B cell (primary cell): ENCODE data around the gene ADGRE1. TPM values are rescaled to one million over a fixed set of nuclear protein-coding genes. Genes with fewer than 3 reads are reported as not detected.

Experiments
- ATAC-seq: fragments of 200-7000 bp; cut with Tn5 transposase; one replicate; pipeline ENCODE4 v1.10.0; 2021; ENCODE audit warnings: low read depth, mild to moderate bottlenecking, moderate number of reproducible peaks, moderate library complexity
- CTCF ChIA-PET: fragments of 350-600 bp; sonication (Branson Sonifier 250); formaldehyde crosslinking; loops from one replicate; lab custom pipeline; 2021; ENCODE audit warnings: antibody characterized with exemption, inconsistent platforms; lab: Charles Lee
- POLR2A ChIA-PET: fragments of 350-600 bp; sonication (Branson Sonifier 250); formaldehyde crosslinking; loops from one replicate; lab custom pipeline; 2021; ENCODE audit warnings: antibody characterized with exemption; lab: Charles Lee
- DNase-seq: peaks from one replicate; pipeline ENCODE4 v3.0.0; 2013
- H2AFZ ChIP-seq: 2 replicates; pipeline ENCODE4 v1.6.1; 2012; ENCODE audit warnings: mild to moderate bottlenecking, low read depth, low read length; ENCODE audit not compliant: insufficient read depth, poor library complexity, severe bottlenecking
- H3K27ac ChIP-seq, 2 donors: 1 replicate in 1 of 2; 2 replicates in 1 of 2; pipeline ENCODE4 v1.5.1; 2012 to 2013; ENCODE audit warnings: low read length in 2 of 2, mild to moderate bottlenecking in 2 of 2, moderate library complexity in 1 of 2
- H3K27me3 ChIP-seq, 4 experiments: fragments of 200-600 bp in 1 of 4; sonication (generic) in 1 of 4; replicated peaks in 1 of 4; 1 replicate in 2 of 4; 2 replicates in 2 of 4; pipeline versions ENCODE4 v1.6.1 to v1.7.0; 2013 to 2016; ENCODE audit warnings: low read length in 3 of 4, mild to moderate bottlenecking in 2 of 4, mixed read lengths in 1 of 4, moderate library complexity in 1 of 4; ENCODE audit not compliant: insufficient read depth in 4 of 4, control insufficient read depth in 3 of 4; ENCODE audit errors: control extremely low read depth in 1 of 4
- H3K36me3 ChIP-seq, 2 experiments: replicated peaks in 1 of 2; 1 replicate in 1 of 2; 2 replicates in 1 of 2; pipeline versions ENCODE4 v1.6.1 to v1.7.1; 2013; ENCODE audit warnings: low read length in 1 of 2; ENCODE audit not compliant: insufficient read depth in 2 of 2, control insufficient read depth in 1 of 2; ENCODE audit errors: control extremely low read depth in 1 of 2, extremely low read depth in 1 of 2
- H3K4me1 ChIP-seq, 2 donors: fragments of 200-600 bp in 1 of 2; sonication (generic) in 1 of 2; 1 replicate in 1 of 2; 2 replicates in 1 of 2; pipeline versions ENCODE4 v1.5.1 to v1.6.1; 2013 to 2017; ENCODE audit warnings: low read length in 2 of 2; ENCODE audit not compliant: control insufficient read depth in 2 of 2, insufficient read depth in 2 of 2
- H3K4me2 ChIP-seq: replicated peaks from 2 replicates; pipeline ENCODE3; 2012; ENCODE audit warnings: mild to moderate bottlenecking, low read depth, low read length; ENCODE audit not compliant: poor library complexity, severe bottlenecking
- H3K4me3 ChIP-seq, 5 experiments: fragments of 200-600 bp in 1 of 5; sonication (generic) in 1 of 5; 1 replicate in 3 of 5; 2 replicates in 2 of 5; pipeline versions ENCODE4 v1.5.1 to v1.7.0; 2011 to 2016; ENCODE audit warnings: low read length in 4 of 5, mild to moderate bottlenecking in 4 of 5, low read depth in 2 of 5, control low read depth in 1 of 5, moderate library complexity in 1 of 5; ENCODE audit not compliant: insufficient read depth in 1 of 5; ENCODE audit errors: control extremely low read depth in 1 of 5, extremely low read depth in 1 of 5
- H3K79me2 ChIP-seq: fragments of 200-600 bp; sonication (generic); one replicate; pipeline ENCODE4 v1.6.0; 2016; ENCODE audit warnings: low read length; ENCODE audit not compliant: control insufficient read depth, insufficient read depth
- H3K9ac ChIP-seq: fragments of 200-600 bp; sonication (generic); 2 replicates; pipeline ENCODE4 v1.6.1; 2017; ENCODE audit warnings: mild to moderate bottlenecking, low read length, moderate library complexity
- H3K9me3 ChIP-seq, 3 donors: one replicate each; pipeline versions ENCODE4 v1.6.1 to v1.7.1; 2013; ENCODE audit warnings: low read length in 2 of 3; ENCODE audit not compliant: control insufficient read depth in 2 of 3, insufficient read depth in 1 of 3; ENCODE audit errors: control extremely low read depth in 1 of 3
- H4K20me1 ChIP-seq: 2 replicates; pipeline ENCODE4 v1.6.0; 2012; ENCODE audit warnings: mild to moderate bottlenecking, low read length; ENCODE audit not compliant: insufficient read depth, control insufficient read depth, poor library complexity, severe bottlenecking
- H3K27ac Mint-ChIP-seq: one replicate; pipeline ENCODE4 v1.8.0; 2021; ENCODE audit warnings: mixed read lengths
- H3K27me3 Mint-ChIP-seq: one replicate; pipeline ENCODE4 v1.8.0; 2021; ENCODE audit warnings: mixed read lengths
- H3K4me1 Mint-ChIP-seq: one replicate; pipeline ENCODE4 v1.8.0; 2021; ENCODE audit warnings: mixed read lengths
- H3K4me3 Mint-ChIP-seq: one replicate; pipeline ENCODE4 v1.8.0; 2021; ENCODE audit warnings: mixed read lengths
- H3K9me3 Mint-ChIP-seq: one replicate; pipeline ENCODE4 v1.8.0; 2022; ENCODE audit warnings: mixed read lengths; ENCODE audit not compliant: insufficient read depth
- EZH2 ChIP-seq: IDR thresholded peaks from 2 replicates; pipeline ENCODE4 v1.6.1; 2012; ENCODE audit warnings: borderline replicate concordance, low read depth, mild to moderate bottlenecking, moderate library complexity, low read length; ENCODE audit not compliant: insufficient read depth, poor library complexity, severe bottlenecking
- WGBS: methylation state at CpG from one replicate; pipeline ENCODE4 v1.1.5; 2013; ENCODE audit warnings: missing lambda C conversion rate; ENCODE audit not compliant: insufficient coverage; 5-methylcytosine and 5-hydroxymethylcytosine counted together
- intact Hi-C: fragments of 100-400 bp; cut with micrococcal nuclease; formaldehyde crosslinking; loops from one replicate; pipeline ENCODE4 v1.10.0; 2022
- polyA plus RNA-seq: library from polyadenylated mRNA; depleted of rRNA; stranded (reverse); fragments of >200 nt; gene quantifications from 2 replicates; pipeline ENCODE4 v1.2.3, GENCODE V29; 2012
- total RNA-seq, 2 donors: library from RNA; stranded (reverse); fragments of 120-200 nt in 1 of 2; gene quantifications; 1 replicate in 1 of 2; 2 replicates in 1 of 2; pipeline versions ENCODE4 v1.2.3 to v1.2.4, GENCODE V29; 2013 to 2022
- TF ChIP-seq, protein P1 (sequence below): fragments of 200-600 bp; IDR thresholded peaks from one replicate; pipeline ENCODE4 v1.8.0; 2022; ENCODE audit warnings: antibody characterized with exemption, mild to moderate bottlenecking

Gene ADGRE1
- total and polyA plus RNA-seq, 2 donors (not counting 1 experiment from before 2014, with no cell fraction given): 0.21 TPM; not detected in 1

DNA sequence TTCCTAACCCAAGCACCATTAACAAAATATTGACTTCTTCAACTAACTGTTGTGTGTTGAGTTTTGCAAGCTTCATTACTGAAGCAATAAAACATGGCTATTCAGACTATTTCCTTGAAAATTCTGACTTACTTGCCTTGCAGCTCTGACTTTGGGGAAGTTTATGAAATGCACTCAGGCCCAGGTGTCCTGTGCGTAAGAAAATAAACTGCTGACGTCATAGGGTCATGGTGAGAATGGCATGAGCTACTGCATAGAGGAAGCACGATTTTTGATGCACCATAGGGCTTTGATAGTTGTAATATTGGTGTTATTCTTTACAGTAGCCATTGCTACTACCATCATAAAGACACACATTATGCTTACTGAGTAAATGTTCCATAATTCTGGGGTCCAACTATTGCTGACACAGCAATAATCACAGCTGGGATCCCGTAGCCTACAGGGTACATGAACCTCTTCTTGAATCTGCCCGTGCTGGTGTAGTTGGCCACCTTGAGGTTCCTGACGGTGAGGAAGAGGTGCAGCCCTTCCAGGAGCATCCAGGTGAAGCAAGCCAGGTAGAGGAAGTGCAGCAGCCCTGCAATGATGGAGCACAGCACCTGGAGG, 76.0 kb downstream of the ADGRE1 start:
- no peaks in the 10 kb centered on the region for H3K9me3 Mint-ChIP-seq
- no peak overlapping the region for H3K27ac Mint-ChIP-seq
- Histone ChIP-seq H3K4me1 (no peaks in the 10 kb centered on the region), H3K79me2 (no peaks in the 10 kb centered on the region), H3K27ac (no peak overlapping the region), H2AFZ (no peak overlapping the region), H3K9ac (no peak overlapping the region), H3K4me3 (no peak overlapping the region), H3K4me2 (no peak overlapping the region), H3K9me3 (peaks cover 0 to 3% (median 0%) of the 10 kb centered on the region in 3 donors), H3K27me3 (no peaks in the 10 kb centered on the region), H4K20me1 (no peaks in the 10 kb centered on the region), H3K36me3 (no peaks in the 10 kb centered on the region)
- ChIA-PET CTCF (interaction anchor here (0.9 to 1.0 kb wide), 3 partner anchors 8 to 13 kb away, joined by 3 to 5 read pairs (median 3); no protein-coding TSS in a partner anchor), POLR2A (no interaction called here)
- TF ChIP-seq, protein P1, sequence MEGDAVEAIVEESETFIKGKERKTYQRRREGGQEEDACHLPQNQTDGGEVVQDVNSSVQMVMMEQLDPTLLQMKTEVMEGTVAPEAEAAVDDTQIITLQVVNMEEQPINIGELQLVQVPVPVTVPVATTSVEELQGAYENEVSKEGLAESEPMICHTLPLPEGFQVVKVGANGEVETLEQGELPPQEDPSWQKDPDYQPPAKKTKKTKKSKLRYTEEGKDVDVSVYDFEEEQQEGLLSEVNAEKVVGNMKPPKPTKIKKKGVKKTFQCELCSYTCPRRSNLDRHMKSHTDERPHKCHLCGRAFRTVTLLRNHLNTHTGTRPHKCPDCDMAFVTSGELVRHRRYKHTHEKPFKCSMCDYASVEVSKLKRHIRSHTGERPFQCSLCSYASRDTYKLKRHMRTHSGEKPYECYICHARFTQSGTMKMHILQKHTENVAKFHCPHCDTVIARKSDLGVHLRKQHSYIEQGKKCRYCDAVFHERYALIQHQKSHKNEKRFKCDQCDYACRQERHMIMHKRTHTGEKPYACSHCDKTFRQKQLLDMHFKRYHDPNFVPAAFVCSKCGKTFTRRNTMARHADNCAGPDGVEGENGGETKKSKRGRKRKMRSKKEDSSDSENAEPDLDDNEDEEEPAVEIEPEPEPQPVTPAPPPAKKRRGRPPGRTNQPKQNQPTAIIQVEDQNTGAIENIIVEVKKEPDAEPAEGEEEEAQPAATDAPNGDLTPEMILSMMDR: no peak
- TF ChIP-seq EZH2: no peak
- no peaks in the 10 kb centered on the region for H3K4me1 Mint-ChIP-seq
- intact Hi-C loops: no loop called here
- ATAC-seq (no peak), DNase-seq (peak; percentile 32)
- WGBS: 84% methylated on average over 4 of the region's 6 CpGs
- H3K4me3 Mint-ChIP-seq: no peak overlapping the region
- peaks cover 3% of the 10 kb centered on the region for H3K27me3 Mint-ChIP-seq

DNA sequence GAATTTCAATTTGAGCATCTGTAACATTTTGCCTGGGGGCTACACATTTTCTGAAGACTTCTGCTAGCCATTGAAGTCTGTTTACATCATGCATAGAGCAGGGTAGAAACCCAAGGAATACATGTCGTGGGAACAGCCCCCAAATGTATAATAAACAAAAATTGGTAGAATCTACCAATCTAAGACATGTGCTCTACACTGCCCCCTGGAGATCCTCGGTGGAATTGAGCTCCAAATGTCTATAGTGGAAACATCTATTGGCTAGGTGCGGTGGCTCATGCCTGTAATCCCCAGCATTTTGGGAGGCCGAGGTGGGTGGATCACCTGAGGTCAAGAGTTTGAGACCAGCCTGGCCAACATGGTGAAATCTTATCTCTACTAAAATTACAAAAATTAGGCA, 76.6 kb downstream of the ADGRE1 start:
- Histone ChIP-seq H3K4me3 (no peak overlapping the region), H4K20me1 (no peaks in the 10 kb centered on the region), H3K79me2 (no peaks in the 10 kb centered on the region), H3K27me3 (no peaks in the 10 kb centered on the region), H3K4me1 (no peaks in the 10 kb centered on the region), H3K27ac (no peak overlapping the region), H3K9me3 (peaks cover 0 to 3% (median 0%) of the 10 kb centered on the region in 3 donors), H2AFZ (no peak overlapping the region), H3K4me2 (no peak overlapping the region), H3K36me3 (no peaks in the 10 kb centered on the region), H3K9ac (no peak overlapping the region)
- no peak for TF ChIP-seq EZH2
- TF ChIP-seq, protein P1: peak; percentile 57
- WGBS: 54% methylated on average over 2 of the region's 4 CpGs
- no peaks in the 10 kb centered on the region for H3K4me1 Mint-ChIP-seq
- DNase-seq: peak; percentile 31
- ChIA-PET POLR2A (no interaction called here), CTCF (interaction anchor here (0.5 to 1.0 kb wide), 5 partner anchors 8 to 237 kb away, joined by 3 to 5 read pairs (median 3); no protein-coding TSS in a partner anchor)
- H3K27ac Mint-ChIP-seq: no peak overlapping the region
- no peak for ATAC-seq
- intact Hi-C loops: no loop called here
- H3K9me3 Mint-ChIP-seq: no peaks in the 10 kb centered on the region
- no peak overlapping the region for H3K4me3 Mint-ChIP-seq
- H3K27me3 Mint-ChIP-seq: no peaks in the 10 kb centered on the region
